Keratinocyte (primary cell): ENCODE data around the gene HTRA1. TPM values are rescaled to one million over a fixed set of nuclear protein-coding genes. Genes with fewer than 3 reads are reported as not detected.

Experiments used
- DNase-seq: peaks from one replicate; pipeline ENCODE4 v3.0.0-alpha.2; 2011; ENCODE audit warnings: low read depth, missing footprints, low spot score
- FAIRE-seq: peaks from 2 replicates; lab custom pipeline; 2011; peaks lifted over from hg19 to GRCh38; lab: Jason Lieb, UNC
- H2AFZ ChIP-seq: 2 replicates; pipeline ENCODE4 v1.6.0; 2012; ENCODE audit warnings: low read length, control low read depth, inconsistent platforms; ENCODE audit not compliant: control insufficient read depth
- H3K27ac ChIP-seq: 2 replicates; pipeline ENCODE4 v1.5.1; 2011; ENCODE audit warnings: low read length; ENCODE audit not compliant: control insufficient read depth, insufficient read depth
- H3K27me3 ChIP-seq: 3 replicates; pipeline ENCODE4 v1.6.0; 2011; ENCODE audit warnings: low read length; ENCODE audit not compliant: control insufficient read depth, insufficient read depth; ENCODE audit errors: extremely low read depth
- H3K36me3 ChIP-seq, 2 experiments: 2 replicates in 1 of 2; 3 replicates in 1 of 2; pipeline ENCODE4 v1.5.1; 2011; ENCODE audit warnings: low read length in 2 of 2, mild to moderate bottlenecking in 1 of 2; ENCODE audit not compliant: control insufficient read depth in 2 of 2, insufficient read depth in 2 of 2; ENCODE audit errors: extremely low read depth in 1 of 2
- H3K4me1 ChIP-seq: 3 replicates; pipeline ENCODE4 v1.5.1; 2011; ENCODE audit warnings: low read length; ENCODE audit not compliant: control insufficient read depth, insufficient read depth; ENCODE audit errors: extremely low read depth
- H3K4me2 ChIP-seq: 3 replicates; pipeline ENCODE4 v1.6.0; 2011; ENCODE audit warnings: low read depth, low read length; ENCODE audit not compliant: control insufficient read depth, insufficient read depth; ENCODE audit errors: extremely low read depth
- H3K4me3 ChIP-seq, 3 experiments: fragments of 200-600 bp in 1 of 3; sonication (generic) in 1 of 3; 2 replicates in 2 of 3; 3 replicates in 1 of 3; pipeline ENCODE4 v1.5.1; 2011 to 2016; ENCODE audit warnings: low read length in 3 of 3, mild to moderate bottlenecking in 3 of 3, control low read depth in 2 of 3, inconsistent platforms in 1 of 3, low read depth in 1 of 3, mixed read lengths in 1 of 3, mixed run types in 1 of 3, moderate library complexity in 1 of 3; ENCODE audit not compliant: control insufficient read depth in 2 of 3, insufficient read depth in 2 of 3; ENCODE audit errors: extremely low read depth in 1 of 3
- H3K79me2 ChIP-seq: 2 replicates; pipeline ENCODE4 v1.6.0; 2012; ENCODE audit warnings: low read length; ENCODE audit not compliant: control insufficient read depth, insufficient read depth
- H3K9ac ChIP-seq: 3 replicates; pipeline ENCODE4 v1.6.0; 2011; ENCODE audit warnings: low read length; ENCODE audit not compliant: control insufficient read depth, insufficient read depth; ENCODE audit errors: extremely low read depth
- H3K9me1 ChIP-seq: 3 replicates; pipeline ENCODE4 v1.6.0; 2011; ENCODE audit warnings: low read length; ENCODE audit not compliant: control insufficient read depth, insufficient read depth; ENCODE audit errors: extremely low read depth
- H3K9me3 ChIP-seq: 2 replicates; pipeline ENCODE4 v1.5.1; 2012; ENCODE audit warnings: low read depth, low read length; ENCODE audit not compliant: control insufficient read depth
- H4K20me1 ChIP-seq: 3 replicates; pipeline ENCODE4 v1.6.0; 2011; ENCODE audit warnings: low read length; ENCODE audit not compliant: control insufficient read depth, insufficient read depth; ENCODE audit errors: extremely low read depth
- CTCF ChIP-seq, 3 experiments: IDR thresholded peaks in 1 of 3; conservative IDR thresholded peaks in 1 of 3; optimal IDR thresholded peaks in 1 of 3; 2 replicates in 2 of 3; 3 replicates in 1 of 3; pipeline versions ENCODE3 to v1.5.1; 2011; ENCODE audit warnings: low read length in 3 of 3, mild to moderate bottlenecking in 3 of 3, moderate library complexity in 2 of 3, control low read depth in 1 of 3, inconsistent platforms in 1 of 3; ENCODE audit not compliant: insufficient read depth in 2 of 3; ENCODE audit errors: extremely low read depth in 1 of 3
- EZH2 ChIP-seq: IDR thresholded peaks from one replicate; pipeline ENCODE4 v1.6.1; 2012; ENCODE audit warnings: inconsistent platforms, mild to moderate bottlenecking, low read length, moderate library complexity
- dilution Hi-C: fragments of 300-500 bp; cut with MboI; formaldehyde crosslinking; loops from one replicate; pipeline ENCODE4 v1.7.0; 2020; ENCODE audit warnings: low sequenced_read_pairs; ENCODE audit not compliant: extremely low pct_ligation_motif_present
- polyA plus RNA-seq, 5 experiments: library from polyadenylated mRNA; depleted of rRNA in 3 of 5; stranded (reverse) in 3 of 5; stranded (forward) in 1 of 5; unstranded in 1 of 5; fragments of >200 nt; gene quantifications; 1 replicate in 1 of 5; 2 replicates in 3 of 5; 3 replicates in 1 of 5; pipeline versions ENCODE4 v1.2.1 to v1.2.3, GENCODE V29; 2011 to 2012; ENCODE audit warnings: missing spikeins in 2 of 5, low read depth in 1 of 5, low replicate concordance in 1 of 5

The HTRA1 gene
- polyA plus RNA-seq, 1 donor (not counting 4 experiments of a cell fraction or from before 2014, with no cell fraction given): 412 TPM

- no peak for DNase-seq
- Histone ChIP-seq H3K4me2 (no peak overlapping the region), H3K9me3 (no peaks in the 10 kb centered on the region), H2AFZ (no peak overlapping the region), H3K79me2 (peaks cover 5% of the 10 kb centered on the region), H3K4me3 (no peak overlapping the region), H3K4me1 (peaks cover 38% of the 10 kb centered on the region), H3K9ac (no peak overlapping the region), H4K20me1 (no peaks in the 10 kb centered on the region), H3K9me1 (no peaks in the 10 kb centered on the region), H3K36me3 (peaks cover 3 to 20% of the 10 kb centered on the region in 2 experiments), H3K27me3 (no peaks in the 10 kb centered on the region), H3K27ac (no peak overlapping the region)
- FAIRE-seq: no peak
- TF ChIP-seq EZH2: no peak
- no peak for TF ChIP-seq CTCF (optimal IDR thresholded peaks at IDR 0.05 in 1 of 3, IDR thresholded peaks at IDR 0.05 in 1 of 3, conservative IDR thresholded peaks at IDR 0.05 in 1 of 3; ENCODE audit: extremely low read depth in 1 of 3, insufficient read depth in 2 of 3, low read length in 3 of 3)
- dilution Hi-C loops: no loop called here
Measured at GRCh38 chr10:122497241-122497640, 35.9 kb downstream of the HTRA1 start.

- Histone ChIP-seq H3K4me2 (no peak overlapping the region), H2AFZ (no peak overlapping the region), H3K27ac (no peak overlapping the region), H3K36me3 (peaks cover 10 to 25% of the 10 kb centered on the region in 2 experiments), H4K20me1 (no peaks in the 10 kb centered on the region), H3K27me3 (no peaks in the 10 kb centered on the region), H3K9me1 (no peaks in the 10 kb centered on the region), H3K4me3 (no peak overlapping the region), H3K9ac (no peak overlapping the region), H3K4me1 (peaks cover 30% of the 10 kb centered on the region), H3K9me3 (no peaks in the 10 kb centered on the region), H3K79me2 (peaks cover 3% of the 10 kb centered on the region)
- dilution Hi-C loops: no loop called here
- TF ChIP-seq CTCF (optimal IDR thresholded peaks at IDR 0.05 in 1 of 3, IDR thresholded peaks at IDR 0.05 in 1 of 3, conservative IDR thresholded peaks at IDR 0.05 in 1 of 3; ENCODE audit: extremely low read depth in 1 of 3, insufficient read depth in 2 of 3, low read length in 3 of 3) (no peak), EZH2 (no peak)
- DNase-seq (no peak), FAIRE-seq (no peak)
Measured at GRCh38 chr10:122498521-122498920, 37.2 kb downstream of the HTRA1 start.
